ENCODE data around the gene IER3. TPM values are rescaled to one million over a fixed set of nuclear protein-coding genes. Genes with fewer than 3 reads are reported as not detected.

The IER3 gene
- total and polyA plus RNA-seq, 2 of the 13 experiments (the other 11 are each of a cell fraction or from before 2014, with no cell fraction given): 51.1 to 131 TPM

GRCh38 chr6:30769088-30769852, 24.9 kb upstream of the IER3 start (continued):
- peak; percentile 45 for TF ChIP-seq SKI (IDR thresholded peaks at IDR 0.05; ENCODE audit: partially characterized antibody)
- peak; percentile 58 for TF ChIP-seq MIXL1 (CRISPR knock-in tag; IDR thresholded peaks at IDR 0.05)
- TF ChIP-seq ONECUT2 (CRISPR knock-in tag; IDR thresholded peaks at IDR 0.05): no peak
- TF ChIP-seq ZNF121 (CRISPR knock-in tag; IDR thresholded peaks at IDR 0.05): peak; percentile 88
- peak; percentile 25; the same call in 1 of the 2 replicates for TF ChIP-seq ZIK1 (CRISPR knock-in tag; IDR thresholded peaks at IDR 0.05; ENCODE audit: borderline replicate concordance, low read depth)
- peak; percentile 91 for TF ChIP-seq ZNF609 (CRISPR knock-in tag; IDR thresholded peaks at IDR 0.05; ENCODE audit: borderline replicate concordance)
- TF ChIP-seq FOXJ3 (CRISPR knock-in tag; IDR thresholded peaks at IDR 0.05; ENCODE audit: borderline replicate concordance): peak; percentile 37; the same call in 1 of the 2 replicates
- no peak for TF ChIP-seq SRSF4 (IDR thresholded peaks at IDR 0.05; ENCODE audit: low read depth, low read length, poor library complexity, severe bottlenecking)
- peak; percentile 80 for TF ChIP-seq KDM2A (CRISPR knock-in tag; IDR thresholded peaks at IDR 0.05; ENCODE audit: borderline replicate concordance, low read depth)
- peak; percentile 38; the same call in 1 of the 2 replicates for TF ChIP-seq TBX3 (IDR thresholded peaks at IDR 0.05; ENCODE audit: borderline replicate concordance)
- 0 out of 2 replicates have a peak, but pooled peaks have one; percentile 37 for TF ChIP-seq NFYC (CRISPR knock-in tag; IDR thresholded peaks at IDR 0.05)
- peak; percentile 37; the same call in 1 of the 2 replicates for TF ChIP-seq NFE2 (CRISPR knock-in tag; IDR thresholded peaks at IDR 0.05)
- no peak for TF ChIP-seq LBX2 (CRISPR knock-in tag; IDR thresholded peaks at IDR 0.05; ENCODE audit: borderline replicate concordance)
- no peak for TF ChIP-seq TP53 (CRISPR knock-in tag; conservative IDR thresholded peaks at IDR 0.05)
- peak; percentile 75 for TF ChIP-seq XRCC5 (optimal IDR thresholded peaks at IDR 0.05; ENCODE audit: low read length)
- no peak for TF ChIP-seq LRRFIP1 (CRISPR knock-in tag; conservative IDR thresholded peaks at IDR 0.05)
- peak; percentile 91 for TF ChIP-seq ZNF710 (CRISPR knock-in tag; IDR thresholded peaks at IDR 0.05; ENCODE audit: borderline replicate concordance)
- peak; percentile 72 for TF ChIP-seq ZNF644 (CRISPR knock-in tag; IDR thresholded peaks at IDR 0.05; ENCODE audit: low read depth)
- TF ChIP-seq HIVEP1 (CRISPR knock-in tag; IDR thresholded peaks at IDR 0.05): peak; percentile 77
- TF ChIP-seq SRSF1 (optimal IDR thresholded peaks at IDR 0.05; ENCODE audit: low read depth, low read length): peak; percentile 61
